Activated naive CD4-positive, alpha-beta T cell treated with anti-CD3 and anti-CD28 coated beads, Interleukin-2, amount 10 ng/mL, durations not matched to agents 7 days and 5 days (primary cell): ENCODE measurements around the gene C9orf50.

ENCODE experiments used
- CTCF ChIA-PET: fragments of 350-600 bp; sonication (Branson Sonifier 250); formaldehyde crosslinking; loops from one replicate; lab custom pipeline; 2021; ENCODE audit warnings: antibody characterized with exemption; lab: Charles Lee
- DNase-seq: peaks from one replicate; pipeline ENCODE4 v3.0.0-alpha.2; 2020
- H3K27ac Mint-ChIP-seq: one replicate; pipeline ENCODE4 v1.8.0; 2021; ENCODE audit warnings: mild to moderate bottlenecking, moderate library complexity, mixed read lengths
- H3K27me3 Mint-ChIP-seq: one replicate; pipeline ENCODE4 v1.8.0; 2021; ENCODE audit warnings: mild to moderate bottlenecking, mixed read lengths
- H3K36me3 Mint-ChIP-seq: one replicate; pipeline ENCODE4 v1.8.0; 2021; ENCODE audit warnings: mixed read lengths
- H3K4me1 Mint-ChIP-seq: one replicate; pipeline ENCODE4 v1.8.0; 2021; ENCODE audit warnings: mixed read lengths
- H3K4me3 Mint-ChIP-seq: one replicate; pipeline ENCODE4 v1.8.0; 2021; ENCODE audit warnings: mild to moderate bottlenecking, moderate library complexity, mixed read lengths
- H3K9me3 Mint-ChIP-seq: one replicate; pipeline ENCODE4 v1.8.0; 2021; ENCODE audit warnings: mixed read lengths

C9orf50 gene

GRCh38 chr9:129655154-129655553 lies 34.3 kb upstream of the C9orf50 start:
- Mint-ChIP-seq H3K36me3 (no peaks in the 10 kb centered on the region), H3K4me3 (no peak overlapping the region), H3K27me3 (peaks cover 32% of the 10 kb centered on the region), H3K4me1 (no peaks in the 10 kb centered on the region), H3K9me3 (no peaks in the 10 kb centered on the region), H3K27ac (no peak overlapping the region)
- no peak for DNase-seq
- CTCF ChIA-PET: interaction anchor here (1.7 kb wide), 1 partner anchor 12 kb away, joined by 4 read pairs; no protein-coding TSS in a partner anchor

- Mint-ChIP-seq H3K4me3 (no peak overlapping the region), H3K27me3 (peaks cover 28% of the 10 kb centered on the region), H3K9me3 (no peaks in the 10 kb centered on the region), H3K4me1 (no peaks in the 10 kb centered on the region), H3K36me3 (no peaks in the 10 kb centered on the region), H3K27ac (no peak overlapping the region)
- CTCF ChIA-PET: no interaction called here
- DNase-seq: no peak
Measured at GRCh38 chr9:129654554-129655040, 33.7 kb upstream of the C9orf50 start.

GRCh38 chr9:129653823-129654553 lies 33.1 kb upstream of the C9orf50 start:
- H3K27me3 Mint-ChIP-seq: peaks cover 26% of the 10 kb centered on the region
- CTCF ChIA-PET: no interaction called here
- no peak for DNase-seq
- H3K36me3 Mint-ChIP-seq: no peaks in the 10 kb centered on the region
- H3K4me1 Mint-ChIP-seq: no peaks in the 10 kb centered on the region
- H3K27ac Mint-ChIP-seq: no peak overlapping the region
- H3K9me3 Mint-ChIP-seq: no peaks in the 10 kb centered on the region
- H3K4me3 Mint-ChIP-seq: no peak overlapping the region

GRCh38 chr9:129650680-129651235 lies 29.9 kb upstream of the C9orf50 start:
- DNase-seq: no peak
- Mint-ChIP-seq H3K27me3 (peaks cover 24% of the 10 kb centered on the region), H3K9me3 (no peaks in the 10 kb centered on the region), H3K27ac (no peak overlapping the region), H3K36me3 (no peaks in the 10 kb centered on the region), H3K4me3 (no peak overlapping the region), H3K4me1 (no peaks in the 10 kb centered on the region)
- CTCF ChIA-PET: no interaction called here

- CTCF ChIA-PET: no interaction called here
- no peak overlapping the region for H3K4me3 Mint-ChIP-seq
- no peak overlapping the region for H3K27ac Mint-ChIP-seq
Measured at GRCh38 chr9:129649726-129650679, 29.1 kb upstream of the C9orf50 start.

GRCh38 chr9:129648764-129649115 lies 27.8 kb upstream of the C9orf50 start:
- CTCF ChIA-PET: no interaction called here
- DNase-seq: no peak
- Mint-ChIP-seq H3K27me3 (peaks cover 8% of the 10 kb centered on the region), H3K27ac (no peak overlapping the region), H3K9me3 (no peaks in the 10 kb centered on the region), H3K4me3 (no peak overlapping the region), H3K36me3 (no peaks in the 10 kb centered on the region), H3K4me1 (no peaks in the 10 kb centered on the region)

More at GRCh38 chr9:129649726-129650679, 29.1 kb upstream of the C9orf50 start:
- H3K9me3 Mint-ChIP-seq: no peaks in the 10 kb centered on the region
- peaks cover 16% of the 10 kb centered on the region for H3K27me3 Mint-ChIP-seq
- no peaks in the 10 kb centered on the region for H3K36me3 Mint-ChIP-seq
- no peak for DNase-seq
- no peaks in the 10 kb centered on the region for H3K4me1 Mint-ChIP-seq

- H3K4me1 Mint-ChIP-seq: no peaks in the 10 kb centered on the region
- no peaks in the 10 kb centered on the region for H3K36me3 Mint-ChIP-seq
- no peak for DNase-seq
- no peak overlapping the region for H3K27ac Mint-ChIP-seq
- CTCF ChIA-PET: no interaction called here
- peaks cover 5% of the 10 kb centered on the region for H3K27me3 Mint-ChIP-seq
- H3K4me3 Mint-ChIP-seq: no peak overlapping the region
- no peaks in the 10 kb centered on the region for H3K9me3 Mint-ChIP-seq
Measured at GRCh38 chr9:129648092-129648763, 27.3 kb upstream of the C9orf50 start.

- no peak overlapping the region for H3K27ac Mint-ChIP-seq
- H3K27me3 Mint-ChIP-seq: peaks cover 5% of the 10 kb centered on the region
- H3K4me1 Mint-ChIP-seq: peaks cover under 1% of the 10 kb centered on the region
- H3K4me3 Mint-ChIP-seq: no peak overlapping the region
- DNase-seq: no peak
- H3K9me3 Mint-ChIP-seq: no peaks in the 10 kb centered on the region
- H3K36me3 Mint-ChIP-seq: no peaks in the 10 kb centered on the region
- CTCF ChIA-PET: no interaction called here
Measured at GRCh38 chr9:129647635-129648034, 26.7 kb upstream of the C9orf50 start.

GRCh38 chr9:129646654-129647053 lies 25.8 kb upstream of the C9orf50 start:
- CTCF ChIA-PET: no interaction called here
- no peak overlapping the region for H3K27ac Mint-ChIP-seq
- no peak overlapping the region for H3K4me3 Mint-ChIP-seq
- no peaks in the 10 kb centered on the region for H3K9me3 Mint-ChIP-seq
- peaks cover 3% of the 10 kb centered on the region for H3K4me1 Mint-ChIP-seq
- H3K27me3 Mint-ChIP-seq: peaks cover 5% of the 10 kb centered on the region
- H3K36me3 Mint-ChIP-seq: no peaks in the 10 kb centered on the region
- no peak for DNase-seq

- Mint-ChIP-seq H3K36me3 (no peaks in the 10 kb centered on the region), H3K27ac (no peak overlapping the region), H3K4me3 (no peak overlapping the region), H3K27me3 (peaks cover 2% of the 10 kb centered on the region), H3K4me1 (peaks cover 5% of the 10 kb centered on the region), H3K9me3 (no peaks in the 10 kb centered on the region)
- CTCF ChIA-PET: no interaction called here
- DNase-seq: no peak
Measured at GRCh38 chr9:129646252-129646651, 25.4 kb upstream of the C9orf50 start.

GRCh38 chr9:129644902-129645301 lies 24.0 kb upstream of the C9orf50 start:
- Mint-ChIP-seq H3K4me3 (no peak overlapping the region), H3K4me1 (peaks cover 19% of the 10 kb centered on the region), H3K27ac (no peak overlapping the region), H3K36me3 (no peaks in the 10 kb centered on the region), H3K9me3 (no peaks in the 10 kb centered on the region), H3K27me3 (no peaks in the 10 kb centered on the region)
- CTCF ChIA-PET: interaction anchor here (0.8 kb wide), 1 partner anchor 139 kb away, joined by 4 read pairs; no protein-coding TSS in a partner anchor
- no peak for DNase-seq

GRCh38 chr9:129644365-129644764 lies 23.5 kb upstream of the C9orf50 start:
- Mint-ChIP-seq H3K4me3 (no peak overlapping the region), H3K36me3 (peaks cover 1% of the 10 kb centered on the region), H3K4me1 (peaks cover 21% of the 10 kb centered on the region), H3K9me3 (no peaks in the 10 kb centered on the region), H3K27ac (no peak overlapping the region), H3K27me3 (no peaks in the 10 kb centered on the region)
- CTCF ChIA-PET: interaction anchor here (0.8 to 2.1 kb wide), 4 partner anchors 12 to 139 kb away, joined by 3 to 9 read pairs (median 4); no protein-coding TSS in a partner anchor
- no peak for DNase-seq

- Mint-ChIP-seq H3K27me3 (no peaks in the 10 kb centered on the region), H3K4me3 (no peak overlapping the region)
Measured at GRCh38 chr9:129643706-129644105, 22.8 kb upstream of the C9orf50 start.

More at GRCh38 chr9:129643706-129644105, 22.8 kb upstream of the C9orf50 start:
- H3K27ac Mint-ChIP-seq: no peak overlapping the region
- no peak for DNase-seq
- H3K4me1 Mint-ChIP-seq: peaks cover 21% of the 10 kb centered on the region
- peaks cover 2% of the 10 kb centered on the region for H3K36me3 Mint-ChIP-seq
- H3K9me3 Mint-ChIP-seq: no peaks in the 10 kb centered on the region
- CTCF ChIA-PET: interaction anchor here (0.7 to 2.4 kb wide), 8 partner anchors 12 to 146 kb away, joined by 3 to 13 read pairs (median 7); no protein-coding TSS in a partner anchor
